ENCODE measurements around the gene XRCC2. TPM values are rescaled to one million over a fixed set of nuclear protein-coding genes. Genes with fewer than 3 reads are reported as not detected.

The XRCC2 gene
- total RNA-seq, 2 donors from 2014 or later, result 18.4 to 26.9 TPM

DNA sequence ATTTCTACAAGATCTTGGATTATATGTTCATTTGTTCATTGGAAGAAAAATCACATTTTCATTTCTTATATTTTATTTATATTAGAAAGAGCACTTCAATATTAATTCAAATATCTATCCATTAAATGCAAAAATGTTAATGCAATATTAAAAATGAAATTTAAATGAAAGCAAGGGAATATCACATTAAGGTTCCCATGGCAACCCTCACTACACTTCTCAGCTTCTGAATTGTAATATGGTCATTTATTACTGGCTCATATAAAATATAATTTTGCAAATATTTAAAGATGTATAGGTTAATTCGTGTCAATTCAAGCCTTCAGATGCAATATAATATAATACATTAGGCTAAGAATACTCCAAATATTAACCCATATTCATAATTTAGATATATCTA lies 38.8 kb downstream of the XRCC2 start:
- Histone ChIP-seq H3K4me3 (ENCODE audit: low read length) (no peak overlapping the region), H3K4me1 (ENCODE audit: control insufficient read depth, insufficient read depth, low read length) (no peaks in the 10 kb centered on the region), H3K9me3 (ENCODE audit: control insufficient read depth, low read length) (no peaks in the 10 kb centered on the region), H3K27ac (ENCODE audit: low read depth, low read length) (no peak overlapping the region), H3K36me3 (ENCODE audit: control insufficient read depth, insufficient read depth, low read length) (no peaks in the 10 kb centered on the region), H3K9ac (ENCODE audit: extremely low read depth, low read length, poor library complexity, severe bottlenecking) (no peak overlapping the region), H3K27me3 (ENCODE audit: control insufficient read depth, insufficient read depth, low read length, poor library complexity, severe bottlenecking) (no peaks in the 10 kb centered on the region)
- no peak for DNase-seq
- TF ChIP-seq, protein P1, sequence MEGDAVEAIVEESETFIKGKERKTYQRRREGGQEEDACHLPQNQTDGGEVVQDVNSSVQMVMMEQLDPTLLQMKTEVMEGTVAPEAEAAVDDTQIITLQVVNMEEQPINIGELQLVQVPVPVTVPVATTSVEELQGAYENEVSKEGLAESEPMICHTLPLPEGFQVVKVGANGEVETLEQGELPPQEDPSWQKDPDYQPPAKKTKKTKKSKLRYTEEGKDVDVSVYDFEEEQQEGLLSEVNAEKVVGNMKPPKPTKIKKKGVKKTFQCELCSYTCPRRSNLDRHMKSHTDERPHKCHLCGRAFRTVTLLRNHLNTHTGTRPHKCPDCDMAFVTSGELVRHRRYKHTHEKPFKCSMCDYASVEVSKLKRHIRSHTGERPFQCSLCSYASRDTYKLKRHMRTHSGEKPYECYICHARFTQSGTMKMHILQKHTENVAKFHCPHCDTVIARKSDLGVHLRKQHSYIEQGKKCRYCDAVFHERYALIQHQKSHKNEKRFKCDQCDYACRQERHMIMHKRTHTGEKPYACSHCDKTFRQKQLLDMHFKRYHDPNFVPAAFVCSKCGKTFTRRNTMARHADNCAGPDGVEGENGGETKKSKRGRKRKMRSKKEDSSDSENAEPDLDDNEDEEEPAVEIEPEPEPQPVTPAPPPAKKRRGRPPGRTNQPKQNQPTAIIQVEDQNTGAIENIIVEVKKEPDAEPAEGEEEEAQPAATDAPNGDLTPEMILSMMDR (conservative IDR thresholded peaks at IDR 0.05), result no peak
- Mint-ChIP-seq H3K4me1 (no peaks in the 10 kb centered on the region), H3K4me3 (no peak overlapping the region), H3K9me3 (no peaks in the 10 kb centered on the region), H3K36me3 (ENCODE audit: low read depth) (no peaks in the 10 kb centered on the region), H3K27ac (no peak overlapping the region), H3K27me3 (ENCODE audit: insufficient read depth) (no peaks in the 10 kb centered on the region)
- WGBS, 2 experiments (ENCODE audit: insufficient coverage in 1 of 2, insufficient read length in 1 of 2), result no CpG with 5 or more reads among the region's 1 CpG

DNA sequence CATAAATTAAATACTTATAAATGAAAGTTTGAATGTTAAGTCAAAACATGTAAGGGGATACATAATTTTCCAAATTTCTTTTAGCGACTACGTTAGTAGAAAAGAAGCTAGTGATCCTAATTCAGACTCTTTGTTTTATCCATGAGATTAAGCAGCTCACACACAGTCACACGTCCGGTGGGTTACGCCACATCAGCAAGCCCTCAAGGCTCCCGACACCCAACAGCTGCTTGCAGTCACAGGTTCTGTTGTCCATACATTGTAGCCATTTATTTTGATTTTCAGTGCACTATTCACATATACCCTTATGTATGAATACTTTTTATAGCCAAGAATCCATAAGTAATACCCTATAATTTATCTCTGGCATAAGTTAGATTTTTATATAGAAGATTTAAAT lies 39.5 kb downstream of the XRCC2 start:
- no peaks in the 10 kb centered on the region for H3K9me3 Mint-ChIP-seq
- H3K27ac Mint-ChIP-seq, result no peak overlapping the region
- H3K36me3 Mint-ChIP-seq (ENCODE audit: low read depth), result no peaks in the 10 kb centered on the region
- H3K36me3 ChIP-seq (ENCODE audit: control insufficient read depth, insufficient read depth, low read length), result no peaks in the 10 kb centered on the region
- no peaks in the 10 kb centered on the region for H3K4me1 Mint-ChIP-seq
- H3K9ac ChIP-seq (ENCODE audit: extremely low read depth, low read length, poor library complexity, severe bottlenecking), result no peak overlapping the region
- 93 to 100% methylated on average over 2 to 6 of the region's 6 CpGs for WGBS, 2 experiments (ENCODE audit: insufficient coverage in 1 of 2, insufficient read length in 1 of 2)
- no peak overlapping the region for H3K27ac ChIP-seq (ENCODE audit: low read depth, low read length)
- no peak overlapping the region for H3K4me3 Mint-ChIP-seq
- no peaks in the 10 kb centered on the region for H3K27me3 Mint-ChIP-seq (ENCODE audit: insufficient read depth)
- no peaks in the 10 kb centered on the region for H3K9me3 ChIP-seq (ENCODE audit: control insufficient read depth, low read length)
- TF ChIP-seq, protein P1 (conservative IDR thresholded peaks at IDR 0.05), result no peak
- H3K27me3 ChIP-seq (ENCODE audit: control insufficient read depth, insufficient read depth, low read length, poor library complexity, severe bottlenecking), result no peaks in the 10 kb centered on the region
- H3K4me1 ChIP-seq (ENCODE audit: control insufficient read depth, insufficient read depth, low read length), result no peaks in the 10 kb centered on the region
- H3K4me3 ChIP-seq (ENCODE audit: low read length), result no peak overlapping the region
- DNase-seq, result no peak

DNA sequence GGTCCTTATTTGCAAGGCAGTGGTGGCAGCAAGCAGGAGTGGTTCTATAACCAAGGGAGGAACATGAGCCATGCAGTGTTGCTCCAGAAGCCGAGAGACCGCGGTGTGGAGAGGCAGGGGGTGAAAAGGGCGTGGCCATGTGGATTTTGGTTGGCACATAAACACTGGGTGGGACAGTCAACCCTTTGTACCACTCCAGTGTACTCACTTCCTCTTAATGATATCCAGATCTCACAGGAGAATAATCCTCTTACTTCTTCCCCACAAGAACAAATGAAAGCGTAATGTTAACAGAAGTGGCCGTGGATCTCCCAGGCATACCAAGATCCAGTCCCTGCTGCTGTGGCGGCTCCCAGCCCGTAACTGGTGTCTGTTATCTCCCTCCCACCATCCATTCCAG lies 42.4 kb downstream of the XRCC2 start:
- no peaks in the 10 kb centered on the region for H3K27me3 ChIP-seq (ENCODE audit: control insufficient read depth, insufficient read depth, low read length, poor library complexity, severe bottlenecking)
- 91 to 95% methylated on average over 3 to 8 of the region's 8 CpGs for WGBS, 2 experiments (ENCODE audit: insufficient coverage in 1 of 2, insufficient read length in 1 of 2)
- H3K4me1 ChIP-seq (ENCODE audit: control insufficient read depth, insufficient read depth, low read length), result no peaks in the 10 kb centered on the region
- no peaks in the 10 kb centered on the region for H3K36me3 ChIP-seq (ENCODE audit: control insufficient read depth, insufficient read depth, low read length)
- H3K27me3 Mint-ChIP-seq (ENCODE audit: insufficient read depth), result peaks cover 2% of the 10 kb centered on the region
- H3K9me3 Mint-ChIP-seq, result no peaks in the 10 kb centered on the region
- H3K9ac ChIP-seq (ENCODE audit: extremely low read depth, low read length, poor library complexity, severe bottlenecking), result no peak overlapping the region
- no peak for DNase-seq
- H3K27ac ChIP-seq (ENCODE audit: low read depth, low read length), result no peak overlapping the region
- H3K27ac Mint-ChIP-seq, result no peak overlapping the region
- H3K4me3 ChIP-seq (ENCODE audit: low read length), result no peak overlapping the region
- TF ChIP-seq, protein P1 (conservative IDR thresholded peaks at IDR 0.05), result no peak
- no peak overlapping the region for H3K4me3 Mint-ChIP-seq
- H3K36me3 Mint-ChIP-seq (ENCODE audit: low read depth), result no peaks in the 10 kb centered on the region
- no peaks in the 10 kb centered on the region for H3K4me1 Mint-ChIP-seq
- no peaks in the 10 kb centered on the region for H3K9me3 ChIP-seq (ENCODE audit: control insufficient read depth, low read length)
